ENCODE data around the gene ABCC6. TPM values are rescaled to one million over a fixed set of nuclear protein-coding genes. Genes with fewer than 3 reads are reported as not detected.
"Not testable (repeated sequence)": the region's sequence is repeated elsewhere in the genome, so short reads cannot be mapped to it uniquely, and the experiment has no call there.

Gene ABCC6
- polyA plus RNA-seq, 3 donors = 9.0 to 17.0 (median 9.2) TPM

DNA sequence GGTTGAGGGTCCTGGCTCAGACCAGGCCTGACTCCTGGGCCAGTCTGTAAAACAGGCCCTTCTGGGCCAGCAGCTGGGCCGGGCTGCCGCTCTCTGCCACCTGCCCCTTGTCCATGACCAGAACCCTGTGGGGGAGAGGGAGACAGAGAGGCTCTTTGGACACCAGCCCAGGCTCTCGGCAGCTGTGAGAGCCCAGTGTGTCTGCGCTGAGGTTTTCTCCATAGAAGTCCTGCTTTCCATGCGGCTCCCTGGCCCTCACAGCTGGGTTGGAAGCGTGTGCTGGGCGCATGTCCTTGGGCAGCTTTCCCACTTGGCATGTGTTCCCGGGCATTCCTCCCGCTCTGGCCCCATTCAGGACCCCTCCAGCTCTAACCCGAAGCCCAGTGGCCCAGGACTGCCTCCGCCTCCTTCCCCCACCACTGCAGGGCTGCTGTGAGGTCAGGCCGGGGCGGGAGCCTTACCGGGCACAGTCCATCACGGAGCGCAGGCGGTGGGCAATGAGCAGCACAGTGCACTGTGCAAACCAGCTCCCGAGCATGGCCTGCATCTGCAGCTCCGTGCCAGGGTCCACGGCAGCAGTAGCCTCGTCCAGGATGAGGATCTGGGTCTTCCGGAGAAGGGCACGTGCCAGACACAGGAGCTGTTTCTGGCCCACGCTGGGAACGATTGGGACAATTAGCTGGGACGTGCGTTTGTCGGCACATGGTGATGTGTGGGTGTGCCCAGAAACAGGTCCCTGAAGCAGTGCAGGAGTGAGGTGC, 73.0 kb downstream of the ABCC6 start:
- no peak overlapping the region for H3K27ac ChIP-seq (ENCODE audit: low read depth, low read length)
- WGBS, 3 donors = 21 to 52% (median 37%) methylated on average over 28 of the region's 28 CpGs

DNA sequence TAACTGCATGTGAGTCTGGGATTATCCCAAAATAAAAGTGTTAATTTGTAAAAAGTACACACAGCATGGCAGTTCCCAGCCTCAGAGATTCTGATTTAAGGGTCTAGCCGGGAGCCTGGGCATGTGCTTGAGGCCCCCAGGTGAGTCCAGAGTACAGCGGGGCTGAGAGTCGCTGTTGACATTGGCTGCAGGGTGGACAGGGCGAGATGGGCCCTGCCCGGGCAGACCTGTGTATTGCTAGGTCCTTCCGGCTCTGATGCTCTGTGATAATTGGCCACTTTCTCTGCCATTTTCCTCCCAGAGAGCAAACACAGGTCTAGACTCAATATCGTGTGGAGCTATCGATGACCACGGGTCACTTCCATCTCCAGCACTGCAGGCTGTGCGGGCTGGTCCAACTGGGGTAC, 73.6 kb downstream of the ABCC6 start:
- 35 to 86% (median 82%) methylated on average over 10 of the region's 10 CpGs for WGBS, 3 donors
- H3K27ac ChIP-seq (ENCODE audit: low read depth, low read length) = no peak overlapping the region

DNA sequence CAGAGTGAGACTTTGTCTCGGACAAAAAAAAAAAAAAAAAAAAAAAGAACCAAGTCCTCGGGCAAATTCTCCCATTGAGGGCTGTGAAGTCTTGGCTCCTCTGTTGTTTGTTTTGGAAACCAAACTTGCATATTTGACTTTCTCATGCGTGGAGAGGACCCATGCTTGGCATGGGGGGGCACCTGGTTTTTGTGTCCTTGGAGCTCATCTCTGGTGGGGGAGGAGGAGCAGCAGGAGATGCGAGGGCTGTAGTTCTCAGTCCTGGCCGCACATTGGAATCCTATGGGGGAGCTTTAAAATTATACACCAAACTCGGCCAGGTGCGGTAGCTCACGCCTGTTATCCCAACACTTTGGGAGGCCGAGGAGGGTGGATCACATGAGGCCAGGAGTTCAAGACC, 74.5 kb downstream of the ABCC6 start:
- no peak overlapping the region for H3K27ac ChIP-seq (ENCODE audit: low read depth, low read length)
- WGBS, 3 donors = 46 to 91% (median 87%) methylated on average over 9 of the region's 9 CpGs

DNA sequence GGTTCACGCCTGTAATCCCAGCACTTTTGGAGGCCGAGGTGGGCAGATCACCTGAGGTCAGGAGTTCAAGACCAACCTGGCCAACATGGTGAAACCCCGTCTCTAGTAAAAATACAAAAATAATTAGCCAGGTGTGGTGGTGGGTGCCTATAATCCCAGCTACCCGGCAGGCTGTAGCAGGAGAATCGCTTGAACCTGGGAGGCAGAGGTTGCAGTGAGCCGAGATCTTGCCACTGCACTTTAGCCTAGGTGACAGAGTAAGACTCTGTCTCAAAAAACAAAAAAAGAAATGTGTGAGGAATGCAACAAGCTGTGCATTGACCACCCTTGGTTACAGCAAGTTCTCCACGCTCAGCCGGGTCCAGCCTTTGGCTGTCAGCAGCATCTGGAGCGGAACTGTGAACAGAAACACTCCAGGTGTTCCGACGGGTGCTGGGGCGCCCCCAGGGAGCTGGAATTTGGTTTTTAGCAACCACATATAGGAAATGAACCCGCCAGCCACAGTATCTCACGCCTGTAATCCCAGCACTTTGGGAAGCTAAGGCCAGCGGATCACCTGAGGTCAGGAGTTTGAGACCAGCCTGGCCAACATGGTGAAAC, 75.2 kb downstream of the ABCC6 start:
- not testable (repeated sequence) for H3K27ac ChIP-seq (ENCODE audit: low read depth, low read length)
- 79 to 94% (median 89%) methylated on average over 15 of the region's 15 CpGs for WGBS, 3 donors

DNA sequence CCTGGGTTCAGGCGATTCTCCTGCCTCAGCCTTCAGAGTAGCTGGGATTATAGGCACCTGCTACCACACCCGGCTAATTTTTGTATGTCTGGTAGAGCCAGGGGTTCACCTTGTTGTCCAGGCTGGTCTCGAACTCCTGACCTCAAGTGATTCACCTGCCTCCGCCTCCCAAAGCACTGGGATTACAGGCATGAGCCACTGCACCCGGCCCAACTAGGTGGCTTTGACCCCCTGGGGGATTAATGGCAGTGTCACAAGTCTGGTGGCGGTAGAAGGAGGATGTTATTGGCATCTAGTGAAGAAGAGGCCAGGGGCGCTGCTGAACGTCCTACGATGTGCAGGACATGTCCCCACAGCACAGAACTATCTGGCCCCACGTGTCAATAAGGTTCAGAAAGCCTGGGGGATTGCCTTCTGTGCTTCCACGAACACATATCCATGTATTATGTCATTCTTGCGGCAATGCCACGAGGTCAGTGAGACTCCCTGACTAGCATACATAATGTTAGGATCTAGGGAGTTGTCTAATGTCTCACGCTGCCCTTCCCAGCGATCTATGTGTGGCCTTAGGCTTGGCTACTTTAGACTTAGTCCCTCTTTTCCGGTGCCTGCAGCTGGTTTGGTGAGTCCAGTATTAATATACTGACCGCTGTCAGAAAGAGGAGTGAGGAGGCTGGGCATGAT, 75.8 kb downstream of the ABCC6 start:
- 83 to 90% (median 86%) methylated on average over 17 of the region's 17 CpGs for WGBS, 3 donors
- no peak overlapping the region for H3K27ac ChIP-seq (ENCODE audit: low read depth, low read length)

DNA sequence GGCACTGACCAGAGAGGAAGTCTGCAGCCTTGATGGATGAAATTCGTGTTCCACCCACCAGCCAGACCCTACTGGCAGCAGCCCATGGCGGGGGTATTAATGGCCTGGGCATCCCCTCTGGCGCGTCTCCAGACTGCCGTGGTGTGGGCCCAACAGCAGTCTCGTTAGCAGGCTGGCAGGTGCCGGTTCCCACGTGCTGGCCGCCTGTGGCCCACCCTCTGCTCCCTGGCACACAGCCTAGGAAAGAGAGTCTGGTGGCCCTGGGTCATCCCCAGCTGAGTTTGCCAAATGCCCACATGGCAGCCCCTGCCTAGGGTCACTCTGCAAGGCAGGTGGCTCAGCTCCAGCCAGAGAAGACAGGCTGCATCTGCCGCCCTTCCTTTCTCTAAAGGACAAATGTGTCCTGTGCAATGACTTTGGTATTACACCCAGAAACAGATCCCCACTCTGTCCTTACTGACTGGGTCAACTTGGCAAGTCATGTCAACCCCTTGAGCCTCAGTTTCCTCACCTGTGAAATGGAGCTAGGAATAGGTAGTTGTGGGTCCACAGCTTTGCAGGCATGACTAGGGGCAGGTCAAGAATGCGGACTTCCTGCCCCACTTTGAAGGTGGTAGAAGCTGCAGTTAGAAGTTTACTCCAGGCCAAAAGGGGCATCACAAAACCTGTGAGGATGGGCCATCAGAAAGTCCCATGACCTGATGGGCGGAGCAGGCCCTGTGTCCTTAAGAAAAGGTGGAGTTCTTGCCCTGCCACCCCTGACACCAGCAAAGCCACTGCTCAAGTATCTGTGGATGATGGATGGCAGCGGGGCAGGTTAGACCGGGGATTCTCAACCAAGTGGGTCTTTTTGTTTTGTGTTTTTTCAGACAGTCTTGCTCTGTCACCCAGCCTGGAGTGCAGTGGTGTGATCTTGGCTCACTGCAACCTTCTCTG, 76.6 kb downstream of the ABCC6 start:
- no peak overlapping the region for H3K27ac ChIP-seq (ENCODE audit: low read depth, low read length)
- WGBS, 3 donors = 59 to 87% (median 84%) methylated on average over 14 of the region's 14 CpGs

DNA sequence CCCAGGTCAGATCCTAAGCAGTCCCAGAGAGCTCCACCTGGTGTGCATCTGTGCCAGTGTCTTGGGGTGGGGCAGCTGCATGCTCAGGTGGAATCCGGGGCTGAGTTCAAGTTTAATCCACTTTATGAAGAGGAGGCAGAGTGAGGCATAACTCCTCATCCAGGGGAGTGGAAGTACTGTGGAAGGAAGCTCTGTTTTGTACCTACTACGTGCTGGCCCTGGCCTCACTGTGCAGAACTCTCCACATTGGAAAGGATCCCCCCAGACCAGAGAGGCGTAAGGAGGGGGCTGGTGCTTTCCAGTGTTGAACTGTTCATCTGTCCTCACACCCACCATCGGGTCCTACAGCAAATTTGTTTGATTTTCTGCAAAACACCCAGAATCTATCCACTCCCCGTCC, 78.0 kb downstream of the ABCC6 start:
- H3K27ac ChIP-seq (ENCODE audit: low read depth, low read length) = no peak overlapping the region
- 95 to 96% (median 96%) methylated on average over 5 of the region's 5 CpGs for WGBS, 3 donors

DNA sequence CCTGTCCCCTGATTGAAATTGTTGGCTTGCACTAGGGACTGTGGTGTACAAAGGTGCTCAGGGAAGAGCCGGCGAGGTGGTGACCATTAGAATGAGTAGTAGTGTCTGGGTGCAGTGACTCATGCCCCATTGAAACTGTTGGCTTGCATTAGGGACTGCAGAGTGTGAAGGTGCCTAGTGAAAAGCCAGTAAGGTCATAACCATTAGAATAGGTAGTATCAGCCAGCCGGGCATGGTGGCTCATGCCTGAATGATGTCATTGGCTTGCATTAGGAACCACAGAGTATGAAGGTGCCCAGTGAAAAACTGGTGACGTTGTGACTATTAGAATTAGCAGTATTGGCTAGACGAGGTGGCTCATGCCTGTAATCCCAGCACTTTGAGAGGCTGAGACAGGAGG, 78.9 kb downstream of the ABCC6 start:
- 94 to 95% (median 95%) methylated on average over 5 of the region's 5 CpGs for WGBS, 3 donors
- H3K27ac ChIP-seq (ENCODE audit: low read depth, low read length) = no peak overlapping the region

DNA sequence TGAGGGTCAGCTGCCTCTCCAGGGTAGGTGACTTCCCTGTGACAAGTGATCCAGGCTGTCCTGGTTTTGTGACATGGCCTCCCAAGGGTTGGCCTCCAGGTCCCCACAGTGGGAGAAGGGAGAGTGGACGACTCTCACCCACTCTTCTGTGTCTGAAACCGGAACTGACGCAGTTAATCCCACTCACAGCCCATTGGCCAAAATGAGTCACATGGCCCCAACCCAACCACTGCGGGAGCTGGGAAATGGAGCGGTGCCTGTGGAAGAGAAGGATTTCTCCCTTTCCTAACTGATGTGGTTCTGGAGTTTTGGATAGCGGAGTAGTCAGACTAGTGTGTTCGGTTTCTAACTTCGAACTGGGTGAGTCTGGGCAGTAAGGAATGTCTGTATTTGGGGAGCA, 79.4 kb downstream of the ABCC6 start:
- WGBS, 3 donors = 89 to 92% (median 89%) methylated on average over 8 of the region's 8 CpGs
- no peak overlapping the region for H3K27ac ChIP-seq (ENCODE audit: low read depth, low read length)

DNA sequence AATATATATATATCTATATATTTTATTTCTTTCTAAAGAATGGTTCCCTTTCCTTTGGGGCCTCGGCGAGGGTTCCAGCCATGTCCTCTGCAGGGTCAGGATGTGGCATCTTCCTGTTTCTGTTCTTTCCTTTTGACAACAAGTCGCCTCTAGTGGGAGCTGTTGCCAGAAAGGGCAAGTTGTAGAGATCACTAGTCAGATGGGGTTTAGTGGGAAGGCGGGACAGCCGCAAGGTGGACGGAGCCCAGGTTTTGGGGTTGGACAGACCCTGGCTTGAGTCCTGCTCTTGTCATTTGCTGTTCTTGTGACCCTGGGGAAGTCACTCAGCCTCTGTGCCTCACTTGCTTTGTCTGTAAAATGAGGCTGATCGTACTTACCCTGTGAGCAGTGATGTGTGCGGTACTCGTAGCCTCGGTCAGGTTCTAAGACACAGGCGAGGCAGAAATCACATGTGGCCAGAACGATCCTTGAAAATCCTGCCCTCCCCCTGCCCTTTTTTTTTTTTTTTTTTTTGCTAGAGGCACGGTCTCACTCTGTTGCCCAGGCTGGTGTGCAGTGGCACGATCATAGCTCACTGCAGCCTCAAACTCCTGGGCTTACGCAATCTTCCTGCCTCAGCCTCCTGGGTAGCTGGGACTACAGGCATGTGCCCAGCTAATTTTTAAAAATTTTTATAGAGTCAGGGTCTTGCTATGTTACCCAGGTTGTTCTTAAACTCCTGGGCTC, 80.1 kb downstream of the ABCC6 start:
- H3K27ac ChIP-seq (ENCODE audit: low read depth, low read length) = no peak overlapping the region
- WGBS, 3 donors = 76 to 89% (median 77%) methylated on average over 15 of the region's 15 CpGs

DNA sequence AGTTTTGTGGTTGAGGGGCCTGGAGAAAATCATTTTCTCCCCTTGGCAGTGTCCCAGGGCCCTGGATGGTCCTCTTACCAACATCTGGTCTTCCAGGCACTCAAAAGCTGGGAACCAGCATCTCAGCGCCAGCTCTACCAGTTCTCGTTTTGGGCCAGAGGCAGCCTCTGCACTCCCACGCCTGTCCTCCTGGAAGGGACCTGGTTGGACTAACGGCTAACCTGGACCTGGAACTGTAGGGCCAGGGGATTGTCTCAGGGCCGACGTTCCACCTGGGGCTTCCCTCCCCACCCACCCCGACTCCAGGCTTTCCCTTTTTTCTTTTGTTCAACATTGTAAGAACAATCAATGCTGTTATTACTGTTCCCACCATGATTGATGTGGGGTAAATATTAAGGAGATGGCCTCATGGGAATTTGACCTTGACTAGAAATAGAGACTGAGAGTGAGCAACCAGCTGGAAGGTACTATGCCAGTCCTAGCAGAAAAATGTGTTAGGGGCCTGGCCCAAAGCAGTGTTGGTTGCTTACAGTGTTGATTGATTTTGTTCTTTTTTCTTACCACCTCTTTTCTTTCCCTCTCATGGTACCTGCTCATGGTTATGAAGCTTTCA, 81.4 kb downstream of the ABCC6 start:
- H3K27ac ChIP-seq (ENCODE audit: low read depth, low read length) = no peak overlapping the region
- 40 to 90% (median 75%) methylated on average over 7 of the region's 7 CpGs for WGBS, 3 donors

DNA sequence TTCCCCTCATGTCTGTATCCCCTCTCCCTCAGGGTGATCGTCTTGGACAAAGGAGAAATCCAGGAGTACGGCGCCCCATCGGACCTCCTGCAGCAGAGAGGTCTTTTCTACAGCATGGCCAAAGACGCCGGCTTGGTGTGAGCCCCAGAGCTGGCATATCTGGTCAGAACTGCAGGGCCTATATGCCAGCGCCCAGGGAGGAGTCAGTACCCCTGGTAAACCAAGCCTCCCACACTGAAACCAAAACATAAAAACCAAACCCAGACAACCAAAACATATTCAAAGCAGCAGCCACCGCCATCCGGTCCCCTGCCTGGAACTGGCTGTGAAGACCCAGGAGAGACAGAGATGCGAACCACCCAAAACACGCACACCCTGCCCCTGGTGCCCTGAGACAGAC, 82.2 kb downstream of the ABCC6 start:
- H3K27ac ChIP-seq (ENCODE audit: low read depth, low read length) = no peak overlapping the region
- 94 to 97% (median 97%) methylated on average over 11 of the region's 11 CpGs for WGBS, 3 donors

DNA sequence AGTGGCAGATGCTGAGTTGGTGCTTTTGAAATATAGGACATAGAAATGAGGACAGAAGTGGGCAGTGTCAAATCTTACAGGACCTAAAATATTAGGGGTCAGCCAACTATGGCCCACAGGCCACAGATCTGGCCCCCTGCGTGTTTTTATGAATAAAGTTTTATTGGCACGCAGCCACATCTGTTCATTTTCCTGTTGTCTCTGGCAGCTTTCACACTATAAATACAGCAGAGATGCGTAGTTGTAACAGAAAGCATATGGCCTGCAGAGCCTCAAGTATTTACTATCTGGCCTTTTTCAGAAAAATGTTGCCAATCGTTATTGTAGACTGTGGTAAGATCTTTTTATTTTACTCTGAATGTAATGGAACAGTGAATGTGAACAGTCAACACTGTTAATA, 82.8 kb downstream of the ABCC6 start:
- H3K27ac ChIP-seq (ENCODE audit: low read depth, low read length) = no peak overlapping the region
- 82 to 91% (median 91%) methylated on average over 4 of the region's 4 CpGs for WGBS, 3 donors

DNA sequence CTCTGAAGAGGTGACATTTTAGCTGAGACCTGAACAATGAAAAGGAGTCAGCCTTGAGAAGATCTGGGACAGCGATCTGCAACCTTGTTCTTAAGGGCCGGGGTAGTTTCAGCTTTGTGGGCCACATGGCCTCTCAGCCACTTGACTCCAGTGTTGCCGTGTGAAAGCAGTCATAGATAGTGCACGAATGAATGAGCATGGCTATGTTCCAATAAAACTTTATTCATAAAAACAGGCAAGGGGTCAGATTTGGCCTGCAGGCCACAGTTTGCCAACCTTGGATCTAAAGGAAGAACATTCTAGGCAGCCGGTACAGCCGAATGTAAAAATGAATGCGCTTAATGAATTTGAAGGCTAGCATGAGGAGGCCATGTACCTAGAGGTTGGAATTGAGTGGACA, 83.5 kb downstream of the ABCC6 start:
- H3K27ac ChIP-seq (ENCODE audit: low read depth, low read length) = no peak overlapping the region
- 94 to 96% (median 95%) methylated on average over 7 of the region's 7 CpGs for WGBS, 3 donors

DNA sequence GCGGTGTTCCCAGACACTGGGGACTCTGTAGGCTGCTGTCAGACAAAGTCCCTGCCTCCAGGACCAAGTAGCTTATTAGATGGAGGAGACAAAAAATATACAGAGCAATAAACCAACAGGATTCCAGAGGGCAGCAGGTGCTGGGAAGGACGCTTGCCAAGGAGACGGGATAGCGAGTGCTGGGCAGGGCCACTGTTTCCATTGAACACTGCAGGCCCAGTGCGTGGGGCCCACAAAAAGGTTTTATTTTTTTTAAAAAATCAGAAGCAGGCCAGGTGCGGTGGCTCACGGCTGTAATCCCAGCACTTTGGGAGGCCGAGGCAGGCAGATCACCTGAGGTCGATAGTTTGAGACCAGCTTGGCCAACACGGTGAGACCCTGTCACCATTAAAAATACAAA, 84.2 kb downstream of the ABCC6 start:
- 95 to 97% (median 97%) methylated on average over 10 of the region's 10 CpGs for WGBS, 3 donors
- H3K27ac ChIP-seq (ENCODE audit: low read depth, low read length) = no peak overlapping the region

DNA sequence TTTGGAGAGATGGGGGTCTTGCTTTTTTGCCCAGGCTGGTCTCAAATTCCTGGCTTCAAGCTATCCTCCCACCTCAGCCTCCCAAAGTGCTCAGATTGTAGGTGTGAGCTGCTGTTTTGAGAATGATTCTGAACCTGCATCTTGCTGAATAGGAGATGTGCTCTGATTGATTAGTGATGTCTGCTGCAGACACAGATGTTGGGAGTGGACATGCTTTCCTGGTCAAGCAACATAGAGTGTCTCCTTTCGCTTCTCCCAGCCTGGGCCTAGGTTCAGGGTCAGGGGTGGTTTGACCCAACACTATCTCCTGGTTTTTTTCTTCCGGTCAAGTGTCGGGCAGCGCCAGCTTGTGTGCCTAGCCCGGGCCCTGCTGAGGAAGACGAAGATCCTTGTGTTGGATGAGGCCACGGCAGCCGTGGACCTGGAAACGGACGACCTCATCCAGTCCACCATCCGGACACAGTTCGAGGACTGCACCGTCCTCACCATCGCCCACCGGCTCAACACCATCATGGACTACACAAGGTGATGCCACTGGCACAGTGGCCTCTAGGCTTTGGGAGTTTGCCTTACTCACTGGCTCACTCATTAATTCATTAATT, 85.2 kb downstream of the ABCC6 start:
- no peak overlapping the region for H3K27ac ChIP-seq (ENCODE audit: low read depth, low read length)
- WGBS, 3 donors = 97% methylated on average over 15 of the region's 15 CpGs

DNA sequence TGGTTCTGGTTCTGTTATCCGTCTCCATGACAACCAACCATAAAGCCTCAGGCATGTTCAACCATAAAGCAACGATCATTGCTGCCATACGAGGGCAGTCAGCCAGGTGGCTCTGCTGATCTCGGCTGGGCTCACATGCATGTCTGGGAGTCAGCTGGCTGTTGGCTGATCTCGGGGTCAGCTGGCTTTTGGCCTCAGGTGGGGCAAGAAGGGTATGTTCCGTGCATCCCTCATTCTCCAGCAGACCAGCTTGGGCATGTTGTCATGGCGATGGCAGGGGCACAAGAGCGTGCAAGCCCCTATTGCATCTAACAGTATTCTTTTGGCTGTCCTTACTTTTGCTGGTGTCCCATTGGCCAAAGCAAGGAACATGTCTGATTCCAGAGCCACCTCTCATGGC, 86.2 kb downstream of the ABCC6 start:
- H3K27ac ChIP-seq (ENCODE audit: low read depth, low read length) = no peak overlapping the region
- WGBS, 3 donors = 74 to 87% (median 81%) methylated on average over 8 of the region's 8 CpGs
